Natural killer cell (primary cell): Measurements from ENCODE around the gene MORC1. TPM values are rescaled to one million over a fixed set of nuclear protein-coding genes. Genes with fewer than 3 reads are reported as not detected.
"Not testable (repeated sequence)": the region's sequence is repeated elsewhere in the genome, so short reads cannot be mapped to it uniquely, and the experiment has no call there.

Experiments
- ATAC-seq, 3 donors: fragments of 150-1000 bp in 2 of 3; fragments of 200-7000 bp in 1 of 3; cut with Tn5 transposase; 1 replicate in 1 of 3; 2 replicates in 2 of 3; pipeline ENCODE4 v1.10.0; 2021; ENCODE audit warnings: mild to moderate bottlenecking in 2 of 3, moderate library complexity in 2 of 3
- DNase-seq, 2 donors: peaks; one replicate each; pipeline versions ENCODE4 v3.0.0 to v3.0.0-alpha.2; 2013 to 2021; ENCODE audit warnings: mixed read lengths in 1 of 2
- H3K27ac ChIP-seq: one replicate; pipeline ENCODE4 v1.5.1; 2013; ENCODE audit warnings: mild to moderate bottlenecking, low read length
- H3K27me3 ChIP-seq: one replicate; pipeline ENCODE4 v1.6.1; 2013; ENCODE audit warnings: low read length; ENCODE audit not compliant: control insufficient read depth, insufficient read depth
- H3K36me3 ChIP-seq: one replicate; pipeline ENCODE4 v1.6.1; 2013; ENCODE audit warnings: low read length; ENCODE audit not compliant: control insufficient read depth, insufficient read depth
- H3K4me1 ChIP-seq: one replicate; pipeline ENCODE4 v1.6.1; 2013; ENCODE audit warnings: low read length; ENCODE audit not compliant: control insufficient read depth, insufficient read depth
- H3K4me3 ChIP-seq: one replicate; pipeline ENCODE4 v1.5.1; 2013; ENCODE audit warnings: low read length
- H3K9me3 ChIP-seq: one replicate; pipeline ENCODE4 v1.6.1; 2013; ENCODE audit warnings: low read length; ENCODE audit not compliant: control insufficient read depth, insufficient read depth
- H3K27ac Mint-ChIP-seq, 2 donors: one replicate each; pipeline ENCODE4 v1.8.0; 2022; ENCODE audit warnings: mild to moderate bottlenecking in 2 of 2, mixed read lengths in 2 of 2, moderate library complexity in 1 of 2
- H3K27me3 Mint-ChIP-seq, 2 donors: one replicate each; pipeline ENCODE4 v1.8.0; 2022; ENCODE audit warnings: low read depth in 2 of 2, mixed read lengths in 2 of 2
- H3K36me3 Mint-ChIP-seq: one replicate; pipeline ENCODE4 v1.8.0; 2022; ENCODE audit warnings: mixed read lengths
- H3K4me1 Mint-ChIP-seq, 2 donors: one replicate each; pipeline ENCODE4 v1.8.0; 2022; ENCODE audit warnings: mixed read lengths in 2 of 2
- H3K4me3 Mint-ChIP-seq: one replicate; pipeline ENCODE4 v1.8.0; 2022; ENCODE audit warnings: mild to moderate bottlenecking, moderate library complexity, mixed read lengths
- H3K9me3 Mint-ChIP-seq, 2 donors: one replicate each; pipeline ENCODE4 v1.8.0; 2022; ENCODE audit warnings: mixed read lengths in 2 of 2
- WGBS: methylation state at CpG from one replicate; pipeline ENCODE4 v1.1.7; 2013; ENCODE audit warnings: missing lambda C conversion rate; ENCODE audit not compliant: insufficient coverage; 5-methylcytosine and 5-hydroxymethylcytosine counted together
- intact Hi-C: fragments of 100-400 bp; cut with micrococcal nuclease; formaldehyde crosslinking; loops from one replicate; pipeline ENCODE4 v1.14.2; 2022
- total RNA-seq, 4 donors: library from RNA; stranded (reverse); fragments of 120-200 nt in 1 of 4; gene quantifications; one replicate each; pipeline versions ENCODE4 v1.2.3 to v1.2.4, GENCODE V29; 2013 to 2022
- TF ChIP-seq, protein P1 (sequence below): fragments of 200-600 bp; IDR thresholded peaks from one replicate; pipeline ENCODE4 v1.8.0; 2022; ENCODE audit warnings: antibody characterized with exemption

Gene MORC1
- total RNA-seq, 3 donors from 2014 or later (not counting 1 experiment from before 2014, with no cell fraction given) = 0.12 TPM; not detected in 2

DNA sequence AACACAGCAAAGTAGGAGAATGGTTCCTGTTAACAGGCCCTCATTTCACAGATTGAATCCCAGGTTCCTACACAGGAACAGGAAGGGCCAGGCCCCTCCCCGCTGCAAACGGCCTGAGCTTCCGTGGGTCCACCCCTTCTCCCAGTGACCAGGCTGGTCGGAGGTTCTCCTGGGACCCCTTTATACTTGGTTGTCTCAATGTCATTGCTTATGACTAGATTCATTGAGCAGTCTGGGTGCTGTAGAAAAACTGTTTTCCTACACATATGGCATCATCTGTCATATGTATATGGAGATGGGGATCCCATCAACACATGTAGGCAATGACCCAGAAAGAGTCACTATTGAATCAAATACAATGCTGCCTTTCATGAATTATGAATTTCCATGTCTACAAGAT lies 22.4 kb upstream of the MORC1 start:
- 90% methylated on average over 4 of the region's 4 CpGs for WGBS
- Mint-ChIP-seq H3K36me3 (no peaks in the 10 kb centered on the region), H3K4me1 (no peaks in the 10 kb centered on the region), H3K27me3 (no peaks in the 10 kb centered on the region), H3K4me3 (no peak overlapping the region), H3K9me3 (peaks cover 3 to 4% of the 10 kb centered on the region in 2 donors), H3K27ac (no peak overlapping the region)
- DNase-seq (no peak), ATAC-seq (no peak)
- no peaks in the 10 kb centered on the region for H3K36me3 ChIP-seq
- no peak overlapping the region for H3K27ac ChIP-seq
- no peaks in the 10 kb centered on the region for H3K4me1 ChIP-seq
- H3K27me3 ChIP-seq = no peaks in the 10 kb centered on the region
- TF ChIP-seq, protein P1, sequence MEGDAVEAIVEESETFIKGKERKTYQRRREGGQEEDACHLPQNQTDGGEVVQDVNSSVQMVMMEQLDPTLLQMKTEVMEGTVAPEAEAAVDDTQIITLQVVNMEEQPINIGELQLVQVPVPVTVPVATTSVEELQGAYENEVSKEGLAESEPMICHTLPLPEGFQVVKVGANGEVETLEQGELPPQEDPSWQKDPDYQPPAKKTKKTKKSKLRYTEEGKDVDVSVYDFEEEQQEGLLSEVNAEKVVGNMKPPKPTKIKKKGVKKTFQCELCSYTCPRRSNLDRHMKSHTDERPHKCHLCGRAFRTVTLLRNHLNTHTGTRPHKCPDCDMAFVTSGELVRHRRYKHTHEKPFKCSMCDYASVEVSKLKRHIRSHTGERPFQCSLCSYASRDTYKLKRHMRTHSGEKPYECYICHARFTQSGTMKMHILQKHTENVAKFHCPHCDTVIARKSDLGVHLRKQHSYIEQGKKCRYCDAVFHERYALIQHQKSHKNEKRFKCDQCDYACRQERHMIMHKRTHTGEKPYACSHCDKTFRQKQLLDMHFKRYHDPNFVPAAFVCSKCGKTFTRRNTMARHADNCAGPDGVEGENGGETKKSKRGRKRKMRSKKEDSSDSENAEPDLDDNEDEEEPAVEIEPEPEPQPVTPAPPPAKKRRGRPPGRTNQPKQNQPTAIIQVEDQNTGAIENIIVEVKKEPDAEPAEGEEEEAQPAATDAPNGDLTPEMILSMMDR = no peak
- no peak overlapping the region for H3K4me3 ChIP-seq
- no peaks in the 10 kb centered on the region for H3K9me3 ChIP-seq
- intact Hi-C loops = no loop called here

DNA sequence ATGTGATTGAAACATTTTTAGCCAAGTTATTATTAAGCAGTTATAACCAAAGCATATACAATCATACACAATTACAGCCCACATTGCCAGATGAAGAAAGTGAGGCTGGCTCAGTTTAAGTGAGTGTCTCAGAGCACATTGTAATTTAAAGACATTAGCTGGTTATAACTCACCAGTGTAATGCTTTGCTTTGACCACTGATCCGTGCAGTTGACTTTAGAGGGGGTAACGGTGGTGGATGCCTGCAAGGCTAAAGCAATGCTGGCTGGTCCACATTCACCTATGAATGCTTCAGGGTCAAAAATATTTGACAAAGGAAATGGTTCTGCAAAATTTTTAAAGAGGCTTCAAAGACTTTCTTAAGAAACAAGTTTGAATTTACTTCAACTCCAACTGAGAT lies 19.8 kb upstream of the MORC1 start:
- no peaks in the 10 kb centered on the region for H3K36me3 Mint-ChIP-seq
- ATAC-seq = no peak

DNA sequence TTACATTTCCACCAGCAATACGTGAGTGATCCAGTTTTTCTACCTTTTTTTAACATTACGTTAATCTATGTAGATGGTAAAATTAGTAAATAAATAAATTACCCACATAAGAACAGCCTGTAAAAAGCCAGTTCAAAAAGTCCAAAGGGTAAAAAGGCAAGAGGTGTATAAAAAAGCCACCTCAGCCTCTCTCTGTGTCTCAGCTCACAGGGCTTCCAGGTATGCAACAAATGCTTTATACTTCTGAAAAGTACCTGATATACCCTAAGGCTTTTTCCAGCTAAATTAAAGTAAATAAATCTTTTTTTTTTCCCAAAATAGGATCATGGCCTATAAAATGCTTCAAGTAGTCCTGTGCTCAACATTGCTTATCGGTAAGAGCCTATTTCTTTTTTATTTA lies 18.6 kb upstream of the MORC1 start, which contains the start of gene C3orf85:
Gene C3orf85, plus strand, starts transcription at position 197 of the 400 bp plus-strand sequence. Its CDS starts 129 bp downstream, at position 326.
- Histone ChIP-seq H3K4me3 (no peak within 1 kb of the TSS), H3K27me3 (no peaks in the 10 kb centered on the region), H3K4me1 (no peaks in the 10 kb centered on the region), H3K27ac (no peak within 1 kb of the TSS), H3K36me3 (no peaks in the 10 kb centered on the region), H3K9me3 (no peaks in the 10 kb centered on the region)
- ATAC-seq = no peak
- no peak within 1 kb of the TSS for H3K27ac Mint-ChIP-seq
- H3K4me3 Mint-ChIP-seq = no peak within 1 kb of the TSS
- H3K36me3 Mint-ChIP-seq = no peaks in the 10 kb centered on the region
- no peaks in the 10 kb centered on the region for H3K27me3 Mint-ChIP-seq
- DNase-seq = no peak
- intact Hi-C loops = no loop called here
- H3K9me3 Mint-ChIP-seq = peaks cover 3 to 6% of the 10 kb centered on the region in 2 donors
- TF ChIP-seq, protein P1 = no peak
- H3K4me1 Mint-ChIP-seq = no peaks in the 10 kb centered on the region
- 100% methylated on average over 1 of the region's 3 CpGs for WGBS

More for the DNA sequence above, 19.8 kb upstream of the MORC1 start:
- peaks cover 3 to 4% of the 10 kb centered on the region in 2 donors for H3K9me3 Mint-ChIP-seq
- intact Hi-C loops = no loop called here
- 79% methylated on average over 2 of the region's 2 CpGs for WGBS
- no peak overlapping the region for H3K27ac Mint-ChIP-seq
- no peak overlapping the region for H3K4me3 ChIP-seq
- no peak overlapping the region for H3K27ac ChIP-seq
- no peaks in the 10 kb centered on the region for H3K36me3 ChIP-seq
- H3K27me3 Mint-ChIP-seq = no peaks in the 10 kb centered on the region
- H3K27me3 ChIP-seq = no peaks in the 10 kb centered on the region
- DNase-seq = no peak
- H3K4me1 ChIP-seq = no peaks in the 10 kb centered on the region
- no peak overlapping the region for H3K4me3 Mint-ChIP-seq
- no peaks in the 10 kb centered on the region for H3K4me1 Mint-ChIP-seq
- TF ChIP-seq, protein P1 = no peak
- H3K9me3 ChIP-seq = no peaks in the 10 kb centered on the region

DNA sequence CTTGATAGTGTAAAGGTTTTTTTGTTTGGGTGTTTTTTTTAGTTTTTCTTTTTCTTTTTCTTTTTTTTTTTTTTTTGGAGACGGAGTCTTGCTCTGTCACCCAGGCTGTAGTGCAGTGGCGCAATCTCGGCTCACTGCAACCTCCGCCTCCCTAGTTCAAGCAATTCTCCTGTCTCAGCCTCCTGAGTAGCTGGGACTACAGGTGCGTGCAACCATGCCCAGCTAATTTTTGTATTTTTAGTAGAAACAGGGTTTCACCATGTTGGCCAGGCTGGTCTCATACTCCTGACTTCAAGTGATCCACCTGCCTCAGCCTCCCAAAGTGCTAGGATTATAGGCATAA lies 15.5 kb upstream of the MORC1 start:
- intact Hi-C loops, H3K9me3 Mint-ChIP-seq, H3K27ac Mint-ChIP-seq, H3K27me3 ChIP-seq, H3K9me3 ChIP-seq, H3K4me1 Mint-ChIP-seq, DNase-seq, H3K27ac ChIP-seq, H3K36me3 ChIP-seq, H3K36me3 Mint-ChIP-seq, H3K4me3 ChIP-seq, H3K27me3 Mint-ChIP-seq, ATAC-seq, H3K4me3 Mint-ChIP-seq, H3K4me1 ChIP-seq: not testable (repeated sequence)
- WGBS = 90% methylated on average over 5 of the region's 5 CpGs
